COLO829 (cell line): ENCODE results near the gene EVPL.
A peak's percentile ranks its signal among the peaks of the same experiment; 100 is the strongest.
"Not testable (repeated sequence)": the region's sequence is repeated elsewhere in the genome, so short reads cannot be mapped to it uniquely, and the experiment has no call there.

Source experiments
- DNase-seq: peaks from one replicate; pipeline ENCODE4 v3.0.0; 2012; ENCODE audit warnings: low spot score

EVPL gene

GRCh38 chr17:75996665-75997590 is 30.2 kb downstream of the EVPL start:
- no peak for DNase-seq

- no peak for DNase-seq
Measured at GRCh38 chr17:75995385-75995925, 31.7 kb downstream of the EVPL start.

- DNase-seq: no peak
Measured at GRCh38 chr17:75994802-75995370, 32.2 kb downstream of the EVPL start.

- DNase-seq: no peak
Measured at GRCh38 chr17:75991396-75991795, 35.7 kb downstream of the EVPL start.

GRCh38 chr17:75987041-75987440 is 40.1 kb downstream of the EVPL start:
- no peak for DNase-seq

GRCh38 chr17:75985986-75986385 is 41.1 kb downstream of the EVPL start:
- DNase-seq: no peak

- no peak for DNase-seq
Measured at GRCh38 chr17:75983501-75984181, 43.5 kb downstream of the EVPL start.

GRCh38 chr17:75981019-75981615 is 46.0 kb downstream of the EVPL start:
- no peak for DNase-seq

- no peak for DNase-seq
Measured at GRCh38 chr17:75980188-75981018, 46.7 kb downstream of the EVPL start.

- DNase-seq: no peak
Measured at GRCh38 chr17:75979705-75980187, 47.4 kb downstream of the EVPL start.

GRCh38 chr17:75978938-75979704 is 48.0 kb downstream of the EVPL start, which contains the start of the genes ACOX1 and TEN1:
TSS of gene ACOX1 (minus strand) at chr17:75979166. CDS start at chr17:75979073, 93 bp downstream.
TSS of gene TEN1 (plus strand) at chr17:75979240. CDS start at chr17:75986193, 6,953 bp downstream.
- DNase-seq: peak; percentile 81

GRCh38 chr17:75976175-75976848 is 50.8 kb downstream of the EVPL start:
- no peak for DNase-seq

GRCh38 chr17:75975757-75976174 is 51.3 kb downstream of the EVPL start:
- DNase-seq: no peak

GRCh38 chr17:75975187-75975586 is 51.9 kb downstream of the EVPL start:
- not testable (repeated sequence) for DNase-seq

- DNase-seq: no peak
Measured at GRCh38 chr17:75970626-75971025, 56.5 kb downstream of the EVPL start.

- no peak for DNase-seq
Measured at GRCh38 chr17:75970011-75970523, 57.0 kb downstream of the EVPL start.

- not testable (repeated sequence) for DNase-seq
Measured at GRCh38 chr17:75969044-75969443, 58.1 kb downstream of the EVPL start.

- DNase-seq: no peak
Measured at GRCh38 chr17:75965468-75965867, 61.6 kb downstream of the EVPL start.

- no peak for DNase-seq
Measured at GRCh38 chr17:75959839-75960511, 67.1 kb downstream of the EVPL start.
